22Rv1 (cell line): ENCODE measurements around the gene MAPRE3.

ENCODE experiments used
- H3K27ac ChIP-seq: fragments of 450-650 bp; 2 replicates; pipeline ENCODE4 v1.5.1; 2017
- CTCF ChIP-seq: fragments of 450-650 bp; IDR thresholded peaks from 2 replicates; pipeline ENCODE4 v1.5.1; 2017; ENCODE audit warnings: mild to moderate bottlenecking
- ZFX ChIP-seq: fragments of 450-650 bp; IDR thresholded peaks from 2 replicates; pipeline ENCODE4 v1.6.1; 2017; ENCODE audit warnings: antibody characterized with exemption, borderline replicate concordance

The MAPRE3 gene

GRCh38 chr2:27000228-27000627 is 29.8 kb downstream of the MAPRE3 start:
- no peak overlapping the region for H3K27ac ChIP-seq
- no peak for TF ChIP-seq ZFX
- TF ChIP-seq CTCF: no peak

- TF ChIP-seq CTCF (no peak), ZFX (no peak)
- H3K27ac ChIP-seq: no peak overlapping the region
Measured at GRCh38 chr2:27000995-27001394, 30.6 kb downstream of the MAPRE3 start.

GRCh38 chr2:27001950-27002349 is 31.5 kb downstream of the MAPRE3 start:
- H3K27ac ChIP-seq: no peak overlapping the region
- TF ChIP-seq CTCF: no peak
- TF ChIP-seq ZFX: no peak

- no peak overlapping the region for H3K27ac ChIP-seq
Measured at GRCh38 chr2:27003007-27003406, 32.6 kb downstream of the MAPRE3 start.

GRCh38 chr2:27003857-27004256 is 33.4 kb downstream of the MAPRE3 start:
- no peak overlapping the region for H3K27ac ChIP-seq
- TF ChIP-seq CTCF (no peak), ZFX (no peak)

More at GRCh38 chr2:27003007-27003406, 32.6 kb downstream of the MAPRE3 start:
- no peak for TF ChIP-seq CTCF

GRCh38 chr2:27006602-27007415 is 36.4 kb downstream of the MAPRE3 start:
- TF ChIP-seq CTCF: no peak
- TF ChIP-seq ZFX: no peak
- H3K27ac ChIP-seq: no peak overlapping the region
